ENCODE measurements around the gene PPP2R2C.

The PPP2R2C gene

GRCh38 chr4:6322067-6322760 is 150.2 kb downstream of the PPP2R2C start:
- DNase-seq (ENCODE audit: low read depth), result no peak

GRCh38 chr4:6321361-6321760 is 151.1 kb downstream of the PPP2R2C start:
- TF ChIP-seq CTCF (conservative IDR thresholded peaks at IDR 0.05; ENCODE audit: low read depth, low read length), result no peak
- DNase-seq (ENCODE audit: low read depth), result no peak
- no peak overlapping the region for H3K4me3 ChIP-seq (ENCODE audit: low read depth, low read length)

More at GRCh38 chr4:6322067-6322760, 150.2 kb downstream of the PPP2R2C start:
- H3K4me3 ChIP-seq (ENCODE audit: low read depth, low read length), result no peak overlapping the region
- TF ChIP-seq CTCF (conservative IDR thresholded peaks at IDR 0.05; ENCODE audit: low read depth, low read length), result no peak

- no peak for TF ChIP-seq CTCF (conservative IDR thresholded peaks at IDR 0.05; ENCODE audit: low read depth, low read length)
- H3K4me3 ChIP-seq (ENCODE audit: low read depth, low read length), result no peak overlapping the region
- DNase-seq (ENCODE audit: low read depth), result no peak
Observed at GRCh38 chr4:6320663-6321062, 151.8 kb downstream of the PPP2R2C start.

GRCh38 chr4:6319530-6320150 is 152.8 kb downstream of the PPP2R2C start:
- DNase-seq (ENCODE audit: low read depth), result no peak
- TF ChIP-seq CTCF (conservative IDR thresholded peaks at IDR 0.05; ENCODE audit: low read depth, low read length), result no peak
- H3K4me3 ChIP-seq (ENCODE audit: low read depth, low read length), result no peak overlapping the region

GRCh38 chr4:6318206-6318605 is 154.2 kb downstream of the PPP2R2C start:
- no peak for TF ChIP-seq CTCF (conservative IDR thresholded peaks at IDR 0.05; ENCODE audit: low read depth, low read length)
- no peak for DNase-seq (ENCODE audit: low read depth)
- H3K4me3 ChIP-seq (ENCODE audit: low read depth, low read length), result no peak overlapping the region

- TF ChIP-seq CTCF (conservative IDR thresholded peaks at IDR 0.05; ENCODE audit: low read depth, low read length), result no peak
- DNase-seq (ENCODE audit: low read depth), result no peak
- H3K4me3 ChIP-seq (ENCODE audit: low read depth, low read length), result no peak overlapping the region
Observed at GRCh38 chr4:6316461-6317003, 155.9 kb downstream of the PPP2R2C start.
